HepG2 (cell line): ENCODE measurements around the gene DNAJC7. TPM values are rescaled to one million over a fixed set of nuclear protein-coding genes. Genes with fewer than 3 reads are reported as not detected.

Experiments used
- BCL6 ChIP-seq: IDR thresholded peaks from 2 replicates; pipeline ENCODE4 v1.6.1; 2016; ENCODE audit warnings: missing genetic modification reagents, missing compliant biosample characterization
- BRD4 ChIP-seq: sonication (generic); formaldehyde crosslinking; IDR thresholded peaks from 2 replicates; pipeline ENCODE4 v1.4.0; 2020; ENCODE audit warnings: missing genetic modification reagents
- IRF2 ChIP-seq: IDR thresholded peaks from 2 replicates; pipeline ENCODE4 v1.6.1; 2018; ENCODE audit warnings: missing genetic modification reagents, missing compliant biosample characterization
- ISL2 ChIP-seq: sonication (generic); formaldehyde crosslinking; IDR thresholded peaks from 2 replicates; pipeline ENCODE4 v1.5.0; 2020; ENCODE audit warnings: missing genetic modification reagents
- KDM2A ChIP-seq: sonication (generic); formaldehyde crosslinking; IDR thresholded peaks from 2 replicates; pipeline ENCODE4 v1.4.0; 2020; ENCODE audit warnings: low read depth, missing genetic modification reagents, borderline replicate concordance
- KDM3A ChIP-seq: IDR thresholded peaks from 2 replicates; pipeline ENCODE4 v1.6.1; 2018; ENCODE audit warnings: low read depth, missing compliant biosample characterization
- MXD4 ChIP-seq: IDR thresholded peaks from 2 replicates; pipeline ENCODE4 v1.6.1; 2016; ENCODE audit warnings: mild to moderate bottlenecking, missing biosample characterization, missing genetic modification reagents
- POLR2AphosphoS2 ChIP-seq: IDR thresholded peaks from 2 replicates; pipeline ENCODE4 v1.6.1; 2011; ENCODE audit warnings: low read depth, low read length, improper control_type of control experiment
- SMAD3 ChIP-seq: sonication (generic); formaldehyde crosslinking; IDR thresholded peaks from 2 replicates; pipeline ENCODE4 v1.4.0; 2020; ENCODE audit warnings: missing genetic modification reagents
- SMARCC2 ChIP-seq: fragments of 450-650 bp; IDR thresholded peaks from 2 replicates; pipeline ENCODE4 v1.6.1; 2017; ENCODE audit warnings: antibody characterized with exemption, mild to moderate bottlenecking
- ZBTB7B ChIP-seq: sonication (generic); formaldehyde crosslinking; IDR thresholded peaks from 2 replicates; pipeline ENCODE4 v1.4.0; 2020; ENCODE audit warnings: missing genetic modification reagents
- ZNF205 ChIP-seq: IDR thresholded peaks from 2 replicates; pipeline ENCODE4 v1.6.1; 2018; ENCODE audit warnings: missing biosample characterization, missing genetic modification reagents
- ZNF335 ChIP-seq: sonication (generic); formaldehyde crosslinking; IDR thresholded peaks from 2 replicates; pipeline ENCODE4 v1.4.0; 2020; ENCODE audit warnings: missing genetic modification reagents
- ZNF546 ChIP-seq: sonication (generic); formaldehyde crosslinking; conservative IDR thresholded peaks from 2 replicates; pipeline ENCODE4 v1.8.1; 2023; ENCODE audit warnings: mild to moderate bottlenecking, missing genetic modification reagents
- ZNF891 ChIP-seq: sonication (generic); formaldehyde crosslinking; IDR thresholded peaks from 2 replicates; pipeline ENCODE4 v1.5.0; 2020; ENCODE audit warnings: mild to moderate bottlenecking, missing genetic modification reagents
- polyA plus RNA-seq, 8 experiments: library from polyadenylated mRNA; depleted of rRNA in 3 of 8; stranded (reverse) in 7 of 8; unstranded in 1 of 8; fragments of >200 nt; fragmentation: Illumina TruSeq in 4 of 8; extraction: Trizol in 4 of 8; gene quantifications; 2 replicates each; pipeline versions ENCODE4 v1.2.1 to v1.2.3, GENCODE V29; 2011 to 2016; ENCODE audit warnings: low read depth in 4 of 8, missing spikeins in 1 of 8, mixed read lengths in 1 of 8; ENCODE audit not compliant: insufficient read depth in 1 of 8
- total RNA-seq, 5 experiments: library from RNA; depleted of rRNA; stranded (reverse); fragments of >200 nt; fragmentation: Illumina TruSeq; extraction: Trizol; gene quantifications; 2 replicates each; pipeline ENCODE4 v1.2.3, GENCODE V29; 2016; ENCODE audit warnings: low read depth in 1 of 5
- TF ChIP-seq, protein P1 (sequence below): IDR thresholded peaks from 2 replicates; pipeline ENCODE4 v1.4.0; 2020; ENCODE audit warnings: mild to moderate bottlenecking, missing genetic modification reagents
- TF ChIP-seq, protein P2 (sequence below): sonication (generic); formaldehyde crosslinking; IDR thresholded peaks from 2 replicates; pipeline ENCODE4 v1.8.0; 2022; ENCODE audit warnings: missing genetic modification reagents, mild to moderate bottlenecking, borderline replicate concordance
- TF ChIP-seq, protein P3 (sequence below): sonication (generic); formaldehyde crosslinking; IDR thresholded peaks from 2 replicates; pipeline ENCODE4 v1.8.1; 2022; ENCODE audit warnings: mild to moderate bottlenecking, missing genetic modification reagents
- TF ChIP-seq, protein P4 (sequence below): sonication (generic); formaldehyde crosslinking; IDR thresholded peaks from 2 replicates; pipeline ENCODE4 v1.4.0; 2020; ENCODE audit warnings: missing genetic modification reagents, borderline replicate concordance
- TF ChIP-seq, protein P5 (sequence below): IDR thresholded peaks from 2 replicates; pipeline ENCODE4 v1.6.1; 2016; ENCODE audit warnings: control low read depth

DNAJC7 gene
- total and polyA plus RNA-seq, 2 of the 13 experiments (the other 11 are each of a cell fraction or from before 2014, with no cell fraction given) = 47.7 to 132 TPM

DNA sequence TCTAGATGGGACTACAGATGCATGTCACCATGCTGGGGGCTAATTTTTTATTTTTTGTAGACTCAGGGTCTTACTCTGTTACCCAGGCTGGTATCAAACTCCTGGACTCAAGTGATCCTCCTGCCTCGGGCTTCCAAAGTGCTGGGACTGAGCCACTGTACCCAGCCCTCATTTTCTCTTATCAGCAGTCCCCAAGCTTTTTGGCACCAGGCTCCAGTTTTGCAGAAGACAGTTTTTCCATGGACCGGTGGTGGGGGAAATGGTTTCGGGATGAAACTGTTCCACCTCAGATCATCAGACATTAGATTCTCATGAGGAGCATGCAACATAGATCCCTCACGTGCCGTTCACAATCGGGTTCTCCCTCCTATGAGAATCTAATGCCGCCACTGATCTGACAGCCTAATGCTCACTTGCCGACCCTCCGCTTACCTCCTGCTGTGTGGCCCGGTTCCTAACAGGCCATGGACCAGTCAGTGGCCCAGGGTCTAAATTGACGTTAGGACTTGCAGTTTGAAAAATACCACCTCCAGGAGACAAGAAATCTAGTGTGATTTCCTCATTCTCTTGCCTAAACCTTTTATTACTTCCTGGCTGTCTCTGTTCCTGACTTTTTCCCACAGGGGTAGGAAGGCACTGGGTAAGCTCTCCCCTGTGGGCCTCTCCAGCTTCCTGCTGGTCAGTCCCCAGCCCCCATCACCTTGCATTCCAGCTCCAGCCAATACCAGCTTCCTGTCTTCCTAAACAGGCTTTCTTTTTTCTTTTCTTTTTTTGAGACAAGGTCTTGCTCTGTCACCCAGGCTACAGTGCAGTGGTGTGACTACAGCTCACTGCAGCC lies 60.0 kb downstream of the DNAJC7 start (continued):
- peak; percentile 49; the same call in 1 of the 2 replicates for TF ChIP-seq BRD4 (CRISPR knock-in tag)
- TF ChIP-seq, protein P1, sequence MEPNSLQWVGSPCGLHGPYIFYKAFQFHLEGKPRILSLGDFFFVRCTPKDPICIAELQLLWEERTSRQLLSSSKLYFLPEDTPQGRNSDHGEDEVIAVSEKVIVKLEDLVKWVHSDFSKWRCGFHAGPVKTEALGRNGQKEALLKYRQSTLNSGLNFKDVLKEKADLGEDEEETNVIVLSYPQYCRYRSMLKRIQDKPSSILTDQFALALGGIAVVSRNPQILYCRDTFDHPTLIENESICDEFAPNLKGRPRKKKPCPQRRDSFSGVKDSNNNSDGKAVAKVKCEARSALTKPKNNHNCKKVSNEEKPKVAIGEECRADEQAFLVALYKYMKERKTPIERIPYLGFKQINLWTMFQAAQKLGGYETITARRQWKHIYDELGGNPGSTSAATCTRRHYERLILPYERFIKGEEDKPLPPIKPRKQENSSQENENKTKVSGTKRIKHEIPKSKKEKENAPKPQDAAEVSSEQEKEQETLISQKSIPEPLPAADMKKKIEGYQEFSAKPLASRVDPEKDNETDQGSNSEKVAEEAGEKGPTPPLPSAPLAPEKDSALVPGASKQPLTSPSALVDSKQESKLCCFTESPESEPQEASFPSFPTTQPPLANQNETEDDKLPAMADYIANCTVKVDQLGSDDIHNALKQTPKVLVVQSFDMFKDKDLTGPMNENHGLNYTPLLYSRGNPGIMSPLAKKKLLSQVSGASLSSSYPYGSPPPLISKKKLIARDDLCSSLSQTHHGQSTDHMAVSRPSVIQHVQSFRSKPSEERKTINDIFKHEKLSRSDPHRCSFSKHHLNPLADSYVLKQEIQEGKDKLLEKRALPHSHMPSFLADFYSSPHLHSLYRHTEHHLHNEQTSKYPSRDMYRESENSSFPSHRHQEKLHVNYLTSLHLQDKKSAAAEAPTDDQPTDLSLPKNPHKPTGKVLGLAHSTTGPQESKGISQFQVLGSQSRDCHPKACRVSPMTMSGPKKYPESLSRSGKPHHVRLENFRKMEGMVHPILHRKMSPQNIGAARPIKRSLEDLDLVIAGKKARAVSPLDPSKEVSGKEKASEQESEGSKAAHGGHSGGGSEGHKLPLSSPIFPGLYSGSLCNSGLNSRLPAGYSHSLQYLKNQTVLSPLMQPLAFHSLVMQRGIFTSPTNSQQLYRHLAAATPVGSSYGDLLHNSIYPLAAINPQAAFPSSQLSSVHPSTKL (CRISPR knock-in tag) = peak; percentile 67; the same call in 1 of the 2 replicates
- TF ChIP-seq SMAD3 (CRISPR knock-in tag) = 0 out of 2 replicates have a peak, but pooled peaks have one; percentile 19
- TF ChIP-seq ZNF205 (CRISPR knock-in tag) = 0 out of 2 replicates have a peak, but pooled peaks have one; percentile 35
- TF ChIP-seq, protein P2, sequence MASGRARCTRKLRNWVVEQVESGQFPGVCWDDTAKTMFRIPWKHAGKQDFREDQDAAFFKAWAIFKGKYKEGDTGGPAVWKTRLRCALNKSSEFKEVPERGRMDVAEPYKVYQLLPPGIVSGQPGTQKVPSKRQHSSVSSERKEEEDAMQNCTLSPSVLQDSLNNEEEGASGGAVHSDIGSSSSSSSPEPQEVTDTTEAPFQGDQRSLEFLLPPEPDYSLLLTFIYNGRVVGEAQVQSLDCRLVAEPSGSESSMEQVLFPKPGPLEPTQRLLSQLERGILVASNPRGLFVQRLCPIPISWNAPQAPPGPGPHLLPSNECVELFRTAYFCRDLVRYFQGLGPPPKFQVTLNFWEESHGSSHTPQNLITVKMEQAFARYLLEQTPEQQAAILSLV (CRISPR knock-in tag) = no peak
- no peak for TF ChIP-seq KDM3A (CRISPR knock-in tag)
- peak; percentile 67 for TF ChIP-seq ZBTB7B (CRISPR knock-in tag)
- no peak for TF ChIP-seq ZNF546 (CRISPR knock-in tag)
- TF ChIP-seq, protein P3, sequence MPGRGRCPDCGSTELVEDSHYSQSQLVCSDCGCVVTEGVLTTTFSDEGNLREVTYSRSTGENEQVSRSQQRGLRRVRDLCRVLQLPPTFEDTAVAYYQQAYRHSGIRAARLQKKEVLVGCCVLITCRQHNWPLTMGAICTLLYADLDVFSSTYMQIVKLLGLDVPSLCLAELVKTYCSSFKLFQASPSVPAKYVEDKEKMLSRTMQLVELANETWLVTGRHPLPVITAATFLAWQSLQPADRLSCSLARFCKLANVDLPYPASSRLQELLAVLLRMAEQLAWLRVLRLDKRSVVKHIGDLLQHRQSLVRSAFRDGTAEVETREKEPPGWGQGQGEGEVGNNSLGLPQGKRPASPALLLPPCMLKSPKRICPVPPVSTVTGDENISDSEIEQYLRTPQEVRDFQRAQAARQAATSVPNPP (CRISPR knock-in tag) = no peak
- no peak; the same call in 1 of the 2 replicates for TF ChIP-seq MXD4 (CRISPR knock-in tag)
- no peak for TF ChIP-seq ZNF335 (CRISPR knock-in tag)
- peak; percentile 51; the same call in 1 of the 2 replicates for TF ChIP-seq IRF2 (CRISPR knock-in tag)
- TF ChIP-seq, protein P4, sequence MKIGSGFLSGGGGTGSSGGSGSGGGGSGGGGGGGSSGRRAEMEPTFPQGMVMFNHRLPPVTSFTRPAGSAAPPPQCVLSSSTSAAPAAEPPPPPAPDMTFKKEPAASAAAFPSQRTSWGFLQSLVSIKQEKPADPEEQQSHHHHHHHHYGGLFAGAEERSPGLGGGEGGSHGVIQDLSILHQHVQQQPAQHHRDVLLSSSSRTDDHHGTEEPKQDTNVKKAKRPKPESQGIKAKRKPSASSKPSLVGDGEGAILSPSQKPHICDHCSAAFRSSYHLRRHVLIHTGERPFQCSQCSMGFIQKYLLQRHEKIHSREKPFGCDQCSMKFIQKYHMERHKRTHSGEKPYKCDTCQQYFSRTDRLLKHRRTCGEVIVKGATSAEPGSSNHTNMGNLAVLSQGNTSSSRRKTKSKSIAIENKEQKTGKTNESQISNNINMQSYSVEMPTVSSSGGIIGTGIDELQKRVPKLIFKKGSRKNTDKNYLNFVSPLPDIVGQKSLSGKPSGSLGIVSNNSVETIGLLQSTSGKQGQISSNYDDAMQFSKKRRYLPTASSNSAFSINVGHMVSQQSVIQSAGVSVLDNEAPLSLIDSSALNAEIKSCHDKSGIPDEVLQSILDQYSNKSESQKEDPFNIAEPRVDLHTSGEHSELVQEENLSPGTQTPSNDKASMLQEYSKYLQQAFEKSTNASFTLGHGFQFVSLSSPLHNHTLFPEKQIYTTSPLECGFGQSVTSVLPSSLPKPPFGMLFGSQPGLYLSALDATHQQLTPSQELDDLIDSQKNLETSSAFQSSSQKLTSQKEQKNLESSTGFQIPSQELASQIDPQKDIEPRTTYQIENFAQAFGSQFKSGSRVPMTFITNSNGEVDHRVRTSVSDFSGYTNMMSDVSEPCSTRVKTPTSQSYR = peak; percentile 93
- TF ChIP-seq KDM2A (CRISPR knock-in tag) = no peak
- TF ChIP-seq SMARCC2 = no peak
- TF ChIP-seq BCL6 = 0 out of 2 replicates have a peak, but pooled peaks have one; percentile 5
- TF ChIP-seq ZNF891 (CRISPR knock-in tag) = no peak
- TF ChIP-seq ISL2 = no peak
- TF ChIP-seq POLR2AphosphoS2 = no peak
- TF ChIP-seq, protein P5, sequence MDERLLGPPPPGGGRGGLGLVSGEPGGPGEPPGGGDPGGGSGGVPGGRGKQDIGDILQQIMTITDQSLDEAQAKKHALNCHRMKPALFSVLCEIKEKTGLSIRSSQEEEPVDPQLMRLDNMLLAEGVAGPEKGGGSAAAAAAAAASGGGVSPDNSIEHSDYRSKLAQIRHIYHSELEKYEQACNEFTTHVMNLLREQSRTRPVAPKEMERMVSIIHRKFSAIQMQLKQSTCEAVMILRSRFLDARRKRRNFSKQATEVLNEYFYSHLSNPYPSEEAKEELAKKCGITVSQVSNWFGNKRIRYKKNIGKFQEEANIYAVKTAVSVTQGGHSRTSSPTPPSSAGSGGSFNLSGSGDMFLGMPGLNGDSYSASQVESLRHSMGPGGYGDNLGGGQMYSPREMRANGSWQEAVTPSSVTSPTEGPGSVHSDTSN (CRISPR knock-in tag) = no peak
